ENCODE data around the gene CCDC102A. TPM values are rescaled to one million over a fixed set of nuclear protein-coding genes. Genes with fewer than 3 reads are reported as not detected.

CCDC102A gene
- total RNA-seq, 4 donors from 2014 or later = 1.2 to 9.3 (median 3.4) TPM

DNA sequence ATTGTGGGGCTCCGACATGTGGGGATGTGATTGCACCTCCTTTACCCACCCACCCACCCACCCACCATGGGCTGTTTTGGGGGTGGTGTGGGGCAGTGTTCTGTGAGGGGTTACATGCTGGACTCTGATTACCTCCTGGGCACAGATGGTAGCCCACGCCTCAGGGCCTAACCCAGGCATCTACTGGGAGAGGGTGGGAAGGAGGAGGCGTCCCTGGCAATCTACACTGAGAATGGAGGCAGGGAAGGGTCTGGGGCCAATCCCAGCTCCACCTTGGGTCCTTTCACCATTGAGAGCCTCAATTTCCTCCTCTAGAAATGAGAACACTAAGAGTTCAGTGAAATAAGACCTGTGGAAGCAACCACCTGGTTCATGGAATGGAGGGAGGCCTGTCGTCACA lies 38.3 kb downstream of the CCDC102A start:
- TF ChIP-seq, protein P1, sequence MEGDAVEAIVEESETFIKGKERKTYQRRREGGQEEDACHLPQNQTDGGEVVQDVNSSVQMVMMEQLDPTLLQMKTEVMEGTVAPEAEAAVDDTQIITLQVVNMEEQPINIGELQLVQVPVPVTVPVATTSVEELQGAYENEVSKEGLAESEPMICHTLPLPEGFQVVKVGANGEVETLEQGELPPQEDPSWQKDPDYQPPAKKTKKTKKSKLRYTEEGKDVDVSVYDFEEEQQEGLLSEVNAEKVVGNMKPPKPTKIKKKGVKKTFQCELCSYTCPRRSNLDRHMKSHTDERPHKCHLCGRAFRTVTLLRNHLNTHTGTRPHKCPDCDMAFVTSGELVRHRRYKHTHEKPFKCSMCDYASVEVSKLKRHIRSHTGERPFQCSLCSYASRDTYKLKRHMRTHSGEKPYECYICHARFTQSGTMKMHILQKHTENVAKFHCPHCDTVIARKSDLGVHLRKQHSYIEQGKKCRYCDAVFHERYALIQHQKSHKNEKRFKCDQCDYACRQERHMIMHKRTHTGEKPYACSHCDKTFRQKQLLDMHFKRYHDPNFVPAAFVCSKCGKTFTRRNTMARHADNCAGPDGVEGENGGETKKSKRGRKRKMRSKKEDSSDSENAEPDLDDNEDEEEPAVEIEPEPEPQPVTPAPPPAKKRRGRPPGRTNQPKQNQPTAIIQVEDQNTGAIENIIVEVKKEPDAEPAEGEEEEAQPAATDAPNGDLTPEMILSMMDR (IDR thresholded peaks at IDR 0.05 in 4 of 5, conservative IDR thresholded peaks at IDR 0.05 in 1 of 5) = no peak
- TF ChIP-seq POLR2A (IDR thresholded peaks at IDR 0.05) = no peak
- intact Hi-C loops (cut with DNase I; ENCODE audit: low total_unique reads) = no loop called here
- in situ Hi-C loops (cut with MboI; ENCODE audit: low sequenced_read_pairs in 4 of 4) = no loop called here
- H3K9me3 ChIP-seq = no peaks in the 10 kb centered on the region
- DNase-seq = no peak
- H3K27ac ChIP-seq = no peak overlapping the region
- no peak overlapping the region for H3K4me3 ChIP-seq
- ATAC-seq = no peak
- H3K36me3 ChIP-seq = no peaks in the 10 kb centered on the region
- no peaks in the 10 kb centered on the region for H3K4me1 ChIP-seq
- no peaks in the 10 kb centered on the region for H3K27me3 ChIP-seq

- TF ChIP-seq, protein P1 (IDR thresholded peaks at IDR 0.05 in 4 of 5, conservative IDR thresholded peaks at IDR 0.05 in 1 of 5) = no peak
- TF ChIP-seq POLR2A (IDR thresholded peaks at IDR 0.05) = no peak
- DNase-seq = no peak
- Histone ChIP-seq H3K27ac (no peak overlapping the region), H3K4me3 (no peak overlapping the region), H3K9me3 (no peaks in the 10 kb centered on the region), H3K27me3 (no peaks in the 10 kb centered on the region), H3K4me1 (no peaks in the 10 kb centered on the region), H3K36me3 (no peaks in the 10 kb centered on the region)
- no peak for ATAC-seq
- in situ Hi-C loops (cut with MboI; ENCODE audit: low sequenced_read_pairs in 4 of 4) (no loop called here), intact Hi-C loops (cut with DNase I; ENCODE audit: low total_unique reads) (no loop called here)
Measured at GRCh38 chr16:57497121-57497520, 39.2 kb downstream of the CCDC102A start.

DNA sequence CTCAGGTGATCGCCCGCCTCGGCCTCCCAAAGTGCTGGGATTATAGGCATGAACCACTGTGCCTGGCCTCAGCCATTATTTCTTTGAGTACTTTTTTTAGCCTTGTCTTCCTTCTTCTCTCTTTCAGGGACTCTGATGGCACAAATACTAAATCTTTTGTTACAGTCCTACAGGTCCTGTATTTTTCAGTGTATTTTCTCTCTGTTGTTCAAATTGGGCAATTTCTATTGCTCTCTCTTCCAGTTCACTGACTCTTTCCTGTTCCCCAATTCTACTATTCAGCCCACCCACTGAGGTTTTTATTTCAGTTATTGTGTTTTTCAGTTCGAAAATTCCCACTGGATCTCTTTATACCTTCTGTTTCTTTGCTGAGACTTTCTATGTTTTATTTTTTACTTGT lies 42.6 kb downstream of the CCDC102A start:
- intact Hi-C loops (cut with DNase I; ENCODE audit: low total_unique reads) = no loop called here
- Histone ChIP-seq H3K27ac (no peak overlapping the region), H3K9me3 (no peaks in the 10 kb centered on the region), H3K4me3 (no peak overlapping the region), H3K36me3 (no peaks in the 10 kb centered on the region), H3K4me1 (no peaks in the 10 kb centered on the region), H3K27me3 (no peaks in the 10 kb centered on the region)
- in situ Hi-C loops (cut with MboI; ENCODE audit: low sequenced_read_pairs in 4 of 4) = no loop called here
- DNase-seq (no peak), ATAC-seq (no peak)
- TF ChIP-seq, protein P1 (IDR thresholded peaks at IDR 0.05 in 4 of 5, conservative IDR thresholded peaks at IDR 0.05 in 1 of 5) = no peak
- TF ChIP-seq POLR2A (IDR thresholded peaks at IDR 0.05) = no peak

DNA sequence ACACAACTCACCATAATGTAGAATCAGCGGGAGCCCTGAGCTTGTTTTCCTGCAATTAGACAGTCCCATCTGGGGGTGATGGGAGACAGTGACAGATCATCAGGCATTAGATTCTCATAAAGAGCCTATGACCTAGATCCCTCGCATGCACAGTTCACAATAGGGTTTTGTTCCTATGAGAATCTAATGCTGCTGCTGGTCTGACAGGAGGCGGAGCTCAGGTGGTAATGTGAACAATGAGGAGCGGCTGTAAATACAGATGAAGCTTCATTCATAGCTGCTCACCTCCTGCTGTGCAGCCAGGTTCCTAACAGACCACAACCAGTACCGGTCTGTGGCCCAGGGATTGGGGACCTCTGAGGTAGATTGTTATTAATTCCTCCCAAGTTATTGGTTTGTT lies 47.1 kb downstream of the CCDC102A start:
- no peak overlapping the region for H3K4me3 ChIP-seq
- no peak overlapping the region for H3K27ac ChIP-seq
- no peaks in the 10 kb centered on the region for H3K27me3 ChIP-seq
- no peak for TF ChIP-seq POLR2A (IDR thresholded peaks at IDR 0.05)
- TF ChIP-seq, protein P1 (IDR thresholded peaks at IDR 0.05 in 4 of 5, conservative IDR thresholded peaks at IDR 0.05 in 1 of 5) = no peak
- in situ Hi-C loops (cut with MboI; ENCODE audit: low sequenced_read_pairs in 4 of 4) (no loop called here), intact Hi-C loops (cut with DNase I; ENCODE audit: low total_unique reads) (no loop called here)
- H3K9me3 ChIP-seq = no peaks in the 10 kb centered on the region
- no peaks in the 10 kb centered on the region for H3K36me3 ChIP-seq
- no peak for ATAC-seq
- H3K4me1 ChIP-seq = peaks cover 5 to 11% of the 10 kb centered on the region in 2 donors
- no peak for DNase-seq

All from gastrocnemius medialis (tissue), 4 donors.